ENCODE measurements around the gene ITGB4.

Gene ITGB4

GRCh38 chr17:75762513-75763268, 41.4 kb downstream of the ITGB4 start:
- TF ChIP-seq, protein P1, sequence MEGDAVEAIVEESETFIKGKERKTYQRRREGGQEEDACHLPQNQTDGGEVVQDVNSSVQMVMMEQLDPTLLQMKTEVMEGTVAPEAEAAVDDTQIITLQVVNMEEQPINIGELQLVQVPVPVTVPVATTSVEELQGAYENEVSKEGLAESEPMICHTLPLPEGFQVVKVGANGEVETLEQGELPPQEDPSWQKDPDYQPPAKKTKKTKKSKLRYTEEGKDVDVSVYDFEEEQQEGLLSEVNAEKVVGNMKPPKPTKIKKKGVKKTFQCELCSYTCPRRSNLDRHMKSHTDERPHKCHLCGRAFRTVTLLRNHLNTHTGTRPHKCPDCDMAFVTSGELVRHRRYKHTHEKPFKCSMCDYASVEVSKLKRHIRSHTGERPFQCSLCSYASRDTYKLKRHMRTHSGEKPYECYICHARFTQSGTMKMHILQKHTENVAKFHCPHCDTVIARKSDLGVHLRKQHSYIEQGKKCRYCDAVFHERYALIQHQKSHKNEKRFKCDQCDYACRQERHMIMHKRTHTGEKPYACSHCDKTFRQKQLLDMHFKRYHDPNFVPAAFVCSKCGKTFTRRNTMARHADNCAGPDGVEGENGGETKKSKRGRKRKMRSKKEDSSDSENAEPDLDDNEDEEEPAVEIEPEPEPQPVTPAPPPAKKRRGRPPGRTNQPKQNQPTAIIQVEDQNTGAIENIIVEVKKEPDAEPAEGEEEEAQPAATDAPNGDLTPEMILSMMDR (conservative IDR thresholded peaks at IDR 0.05; ENCODE audit: control insufficient read depth, insufficient read depth, low read depth, low read length): no peak
- H3K4me3 ChIP-seq (ENCODE audit: control insufficient read depth, low read depth, low read length): no peak overlapping the region
- no peak for DNase-seq (ENCODE audit: low read depth)

- no peak overlapping the region for H3K4me3 ChIP-seq (ENCODE audit: control insufficient read depth, low read depth, low read length)
- DNase-seq (ENCODE audit: low read depth): no peak
- TF ChIP-seq, protein P1 (conservative IDR thresholded peaks at IDR 0.05; ENCODE audit: control insufficient read depth, insufficient read depth, low read depth, low read length): no peak
These were observed 42.0 kb downstream of the ITGB4 start for GRCh38 chr17:75763269-75763607.

GRCh38 chr17:75763613-75764416, 42.6 kb downstream of the ITGB4 start:
- H3K4me3 ChIP-seq (ENCODE audit: control insufficient read depth, low read depth, low read length): peak overlapping the region; percentile 49
- DNase-seq (ENCODE audit: low read depth): no peak
- TF ChIP-seq, protein P1 (conservative IDR thresholded peaks at IDR 0.05; ENCODE audit: control insufficient read depth, insufficient read depth, low read depth, low read length): no peak

DNA sequence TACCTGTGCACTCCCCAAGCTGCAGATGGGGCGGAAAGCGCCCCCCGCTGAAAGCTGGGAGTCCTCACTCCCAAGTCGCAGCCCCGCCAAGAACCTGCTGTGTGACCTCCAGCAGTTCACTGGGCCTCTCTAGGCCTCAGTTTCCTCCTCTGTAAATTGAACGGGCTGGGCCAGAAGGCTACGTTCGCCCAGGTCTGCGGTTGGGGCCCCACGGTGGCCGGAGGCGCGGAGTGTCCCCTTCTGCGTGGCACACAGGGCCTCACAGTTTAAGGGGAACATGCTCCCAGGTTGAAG, 43.1 kb downstream of the ITGB4 start:
- no peak for DNase-seq (ENCODE audit: low read depth)
- H3K4me3 ChIP-seq (ENCODE audit: control insufficient read depth, low read depth, low read length): peak overlapping the region; percentile 49
- TF ChIP-seq, protein P1 (conservative IDR thresholded peaks at IDR 0.05; ENCODE audit: control insufficient read depth, insufficient read depth, low read depth, low read length): no peak

- peak within 1 kb of the TSS; percentile 49 for H3K4me3 ChIP-seq (ENCODE audit: control insufficient read depth, low read depth, low read length)
- TF ChIP-seq, protein P1 (conservative IDR thresholded peaks at IDR 0.05; ENCODE audit: control insufficient read depth, insufficient read depth, low read depth, low read length): peak; percentile 52
- DNase-seq (ENCODE audit: low read depth): peak; percentile 60
These were observed 43.6 kb downstream of the ITGB4 start, which contains the start of gene GALK1 for GRCh38 chr17:75764711-75765421. GALK1 (minus strand) TSS chr17:75765192; CDS start chr17:75765136, 56 bp downstream.

- H3K4me3 ChIP-seq (ENCODE audit: control insufficient read depth, low read depth, low read length): no peak overlapping the region
- TF ChIP-seq, protein P1 (conservative IDR thresholded peaks at IDR 0.05; ENCODE audit: control insufficient read depth, insufficient read depth, low read depth, low read length): no peak
- no peak for DNase-seq (ENCODE audit: low read depth)
These were observed 44.7 kb downstream of the ITGB4 start for GRCh38 chr17:75765981-75766380.

Data from fibroblast of mammary gland (primary cell).